Measurements from ENCODE around the gene HES5. TPM values are rescaled to one million over a fixed set of nuclear protein-coding genes. Genes with fewer than 3 reads are reported as not detected.
A peak's percentile ranks its signal among the peaks of the same experiment; 100 is the strongest.
"Not testable (repeated sequence)": the region's sequence is repeated elsewhere in the genome, so short reads cannot be mapped to it uniquely, and the experiment has no call there.

HES5 gene
- total RNA-seq: under 1 TPM; 0.24 to 0.32 TPM
- long read RNA-seq, donor 1: 0 reads
- long read RNA-seq, donor 2: 0 reads

GRCh38 chr1:2529784-2530512 is at the start of gene HES5:
HES5 (minus strand) TSS chr1:2530263; CDS start chr1:2530164, 99 bp downstream.
- DNase-seq (ENCODE audit: low spot score): no peak
- intact Hi-C loops (cut with DNase I): no loop called here

GRCh38 chr1:2578758-2579118 is 48.7 kb upstream of the HES5 start:
- intact Hi-C loops (cut with DNase I): no loop called here
- no peak for DNase-seq (ENCODE audit: low spot score)

- peak; percentile 68 for DNase-seq (ENCODE audit: low spot score)
- intact Hi-C loops (cut with DNase I): not testable (repeated sequence)
These were observed 47.6 kb upstream of the HES5 start for GRCh38 chr1:2577565-2578075.

- intact Hi-C loops (cut with DNase I): no loop called here
- DNase-seq (ENCODE audit: low spot score): peak; percentile 76
These were observed 46.0 kb upstream of the HES5 start for GRCh38 chr1:2575801-2576663.

GRCh38 chr1:2574350-2574749 is 44.3 kb upstream of the HES5 start:
- intact Hi-C loops (cut with DNase I): no loop called here
- no peak for DNase-seq (ENCODE audit: low spot score)

- DNase-seq (ENCODE audit: low spot score): no peak
- intact Hi-C loops (cut with DNase I): no loop called here
These were observed 43.3 kb upstream of the HES5 start for GRCh38 chr1:2573250-2573920.

GRCh38 chr1:2571348-2571747 is 41.3 kb upstream of the HES5 start:
- intact Hi-C loops (cut with DNase I): no loop called here
- DNase-seq (ENCODE audit: low spot score): no peak

- DNase-seq (ENCODE audit: low spot score): no peak
- intact Hi-C loops (cut with DNase I): no loop called here
These were observed 40.3 kb upstream of the HES5 start for GRCh38 chr1:2570332-2570731.

GRCh38 chr1:2569703-2570102 is 39.6 kb upstream of the HES5 start:
- DNase-seq (ENCODE audit: low spot score); intact Hi-C loops (cut with DNase I): not testable (repeated sequence)

GRCh38 chr1:2569060-2569459 is 39.0 kb upstream of the HES5 start:
- intact Hi-C loops (cut with DNase I): no loop called here
- no peak for DNase-seq (ENCODE audit: low spot score)

- DNase-seq (ENCODE audit: low spot score); intact Hi-C loops (cut with DNase I): not testable (repeated sequence)
These were observed 38.2 kb upstream of the HES5 start for GRCh38 chr1:2568187-2568816.

- intact Hi-C loops (cut with DNase I): no loop called here
- DNase-seq (ENCODE audit: low spot score): no peak
These were observed 37.1 kb upstream of the HES5 start for GRCh38 chr1:2567083-2567679.

GRCh38 chr1:2566101-2567045 is 36.3 kb upstream of the HES5 start:
- intact Hi-C loops (cut with DNase I): no loop called here

GRCh38 chr1:2564815-2565374 is 34.8 kb upstream of the HES5 start:
- DNase-seq (ENCODE audit: low spot score): no peak
- intact Hi-C loops (cut with DNase I): no loop called here

More at GRCh38 chr1:2566101-2567045, 36.3 kb upstream of the HES5 start:
- DNase-seq (ENCODE audit: low spot score): no peak

GRCh38 chr1:2564006-2564814 is 34.1 kb upstream of the HES5 start:
- no peak for DNase-seq (ENCODE audit: low spot score)
- intact Hi-C loops (cut with DNase I): no loop called here

GRCh38 chr1:2563205-2563604 is 33.1 kb upstream of the HES5 start:
- intact Hi-C loops (cut with DNase I): no loop called here
- no peak for DNase-seq (ENCODE audit: low spot score)

All from posterior vena cava (tissue), 2 donors.